Stomach (tissue), 9 donors: Measurements from ENCODE around the gene ASS1. TPM values are rescaled to one million over a fixed set of nuclear protein-coding genes. Genes with fewer than 3 reads are reported as not detected.

Experiments
- DNase-seq, 2 donors: peaks; one replicate each; pipeline versions ENCODE4 v3.0.0 to v3.0.0-alpha.2; 2013 to 2019
- H3K27ac ChIP-seq, 5 donors: fragments of 200-600 bp in 4 of 5; sonication (generic) in 4 of 5; one replicate each; pipeline ENCODE4 v1.5.1; 2013 to 2019; ENCODE audit warnings: mild to moderate bottlenecking in 1 of 5, moderate library complexity in 1 of 5
- H3K27me3 ChIP-seq, 3 donors: fragments of 200-600 bp; sonication (generic); one replicate each; pipeline ENCODE4 v1.5.1; 2017 to 2019; ENCODE audit warnings: mixed run types in 1 of 3
- H3K36me3 ChIP-seq, 4 donors: fragments of 200-600 bp; sonication (generic); 1 replicate in 3 of 4; 2 replicates in 1 of 4; pipeline ENCODE4 v1.5.1; 2016 to 2019
- H3K4me1 ChIP-seq, 4 donors: fragments of 200-600 bp; sonication (generic); one replicate each; pipeline ENCODE4 v1.5.1; 2016 to 2019
- H3K4me3 ChIP-seq, 4 donors: fragments of 200-600 bp; sonication (generic) in 3 of 4; one replicate each; pipeline ENCODE4 v1.5.1; 2016 to 2019; ENCODE audit warnings: mild to moderate bottlenecking in 1 of 4
- H3K9me3 ChIP-seq, 4 donors: fragments of 200-600 bp; sonication (generic); one replicate each; pipeline ENCODE4 v1.5.1; 2016 to 2019
- CTCF ChIP-seq, 7 experiments: fragments of 450-650 bp in 4 of 7; fragments of 200-600 bp in 3 of 7; sonication (generic) in 3 of 7; IDR thresholded peaks; one replicate each; pipeline ENCODE4 v1.5.1; 2016 to 2019; ENCODE audit warnings: antibody characterized with exemption in 7 of 7, control low read depth in 2 of 7, mild to moderate bottlenecking in 1 of 7
- EP300 ChIP-seq: sonication (generic); formaldehyde crosslinking; IDR thresholded peaks from one replicate; pipeline ENCODE4 v1.6.1; 2017; ENCODE audit warnings: antibody characterized with exemption
- POLR2A ChIP-seq, 4 donors: fragments of 450-650 bp; IDR thresholded peaks; one replicate each; pipeline ENCODE4 v1.6.1; 2016; ENCODE audit warnings: antibody characterized with exemption in 4 of 4, control low read depth in 2 of 4, mild to moderate bottlenecking in 1 of 4, moderate library complexity in 1 of 4
- POLR2AphosphoS5 ChIP-seq, 3 donors: sonication (generic); formaldehyde crosslinking; IDR thresholded peaks; one replicate each; pipeline ENCODE4 v1.6.1; 2016; ENCODE audit warnings: antibody characterized with exemption in 3 of 3
- WGBS, 5 donors: extraction: QIAGEN DNeasy Blood & Tissue Kit in 3 of 5; methylation state at CpG; one replicate each; pipeline versions ENCODE4 v1.1.5 to v1.1.7; 2013 to 2018; 5-methylcytosine and 5-hydroxymethylcytosine counted together
- intact Hi-C: fragments of 100-400 bp; cut with DNase I; formaldehyde crosslinking; loops from one replicate; pipeline ENCODE4 v1.15.1; 2023; ENCODE audit warnings: low total_unique reads
- polyA plus RNA-seq, 3 donors: library from polyadenylated mRNA; stranded (reverse); fragments of 200-250 nt; gene quantifications; one replicate each; pipeline ENCODE4 v1.2.3, GENCODE V29; 2013
- total RNA-seq, 5 donors: library from RNA; depleted of rRNA; stranded (reverse); fragments of >200 nt; gene quantifications; one replicate each; pipeline versions ENCODE4 v1.1.0 to v1.2.3, GENCODE V29; 2014 to 2016
- donor health status: healthy with polysubstance abuse.
- donor health status: Bipolar disorder and iron deficiency.
- donor health status: healthy.

Gene ASS1
- total and polyA plus RNA-seq, 8 donors, result 9.8 to 147 (median 60.1) TPM

GRCh38 chr9:130426883-130427282, 17.9 kb upstream of the ASS1 start:
- 63 to 83% (median 76%) methylated on average over 9 to 10 of the region's 10 CpGs for WGBS, 5 donors
- peak in 1 of 2 donors; percentile 32 for DNase-seq
- Histone ChIP-seq H3K4me3 (no peak overlapping the region), H3K27ac (no peak overlapping the region), H3K9me3 (peaks cover 0 to 19% (median 13%) of the 10 kb centered on the region in 4 donors), H3K36me3 (no peaks in the 10 kb centered on the region), H3K27me3 (peaks cover 0 to 23% (median 0%) of the 10 kb centered on the region in 3 donors), H3K4me1 (peaks cover 0 to 10% (median 0%) of the 10 kb centered on the region in 4 donors)
- TF ChIP-seq EP300, result no peak
- no peak for TF ChIP-seq POLR2AphosphoS5 (IDR thresholded peaks at IDR 0.05)
- TF ChIP-seq POLR2A (IDR thresholded peaks at IDR 0.05), result no peak
- TF ChIP-seq CTCF (IDR thresholded peaks at IDR 0.05), result no peak
- intact Hi-C loops, result no loop called here

GRCh38 chr9:130427326-130427725, 17.4 kb upstream of the ASS1 start:
- no peak for DNase-seq
- no peaks in the 10 kb centered on the region for H3K36me3 ChIP-seq
- H3K27ac ChIP-seq, result no peak overlapping the region
- TF ChIP-seq POLR2A (IDR thresholded peaks at IDR 0.05) (no peak), CTCF (IDR thresholded peaks at IDR 0.05) (no peak), POLR2AphosphoS5 (IDR thresholded peaks at IDR 0.05) (no peak), EP300 (no peak)
- intact Hi-C loops, result no loop called here
- no peak overlapping the region for H3K4me3 ChIP-seq
- peaks cover 0 to 19% (median 13%) of the 10 kb centered on the region in 4 donors for H3K9me3 ChIP-seq
- peaks cover 0 to 28% (median 2%) of the 10 kb centered on the region in 3 donors for H3K27me3 ChIP-seq
- WGBS, 5 donors, result 82 to 94% (median 88%) methylated on average over 8 to 12 of the region's 12 CpGs
- H3K4me1 ChIP-seq, result peaks cover 0 to 10% (median 0%) of the 10 kb centered on the region in 4 donors

- Histone ChIP-seq H3K27me3 (peaks cover 0 to 36% (median 11%) of the 10 kb centered on the region in 3 donors), H3K4me3 (no peak overlapping the region), H3K9me3 (peaks cover 0 to 19% (median 13%) of the 10 kb centered on the region in 4 donors), H3K4me1 (peaks cover 0 to 12% (median 3%) of the 10 kb centered on the region in 4 donors), H3K27ac (no peak overlapping the region), H3K36me3 (no peaks in the 10 kb centered on the region)
- DNase-seq, result no peak
- intact Hi-C loops, result no loop called here
- 82 to 92% (median 90%) methylated on average over 12 to 20 of the region's 20 CpGs for WGBS, 5 donors
- TF ChIP-seq CTCF (IDR thresholded peaks at IDR 0.05) (no peak), EP300 (no peak), POLR2AphosphoS5 (IDR thresholded peaks at IDR 0.05) (no peak), POLR2A (IDR thresholded peaks at IDR 0.05) (no peak)
Measured at GRCh38 chr9:130428086-130428665, 16.6 kb upstream of the ASS1 start.

- Histone ChIP-seq H3K36me3 (no peaks in the 10 kb centered on the region), H3K4me1 (peaks cover 5 to 14% (median 10%) of the 10 kb centered on the region in 4 donors), H3K4me3 (no peak overlapping the region), H3K27ac (no peak overlapping the region), H3K27me3 (peaks cover 0 to 48% (median 19%) of the 10 kb centered on the region in 3 donors), H3K9me3 (peaks cover 0 to 19% (median 13%) of the 10 kb centered on the region in 4 donors)
- DNase-seq, result no peak
- TF ChIP-seq EP300, result no peak
- WGBS, 5 donors, result 83 to 92% (median 88%) methylated on average over 1 to 13 of the region's 13 CpGs
- intact Hi-C loops, result no loop called here
Measured at GRCh38 chr9:130429381-130429780, 15.4 kb upstream of the ASS1 start.

GRCh38 chr9:130429831-130430230, 14.9 kb upstream of the ASS1 start:
- 85 to 98% (median 87%) methylated on average over 6 of the region's 6 CpGs for WGBS, 5 donors

More at GRCh38 chr9:130429831-130430230, 14.9 kb upstream of the ASS1 start:
- intact Hi-C loops, result no loop called here
- Histone ChIP-seq H3K9me3 (peaks cover 0 to 19% (median 13%) of the 10 kb centered on the region in 4 donors), H3K36me3 (no peaks in the 10 kb centered on the region), H3K27me3 (peaks cover 0 to 53% (median 19%) of the 10 kb centered on the region in 3 donors), H3K4me3 (no peak overlapping the region), H3K27ac (no peak overlapping the region), H3K4me1 (peaks cover 5 to 14% (median 10%) of the 10 kb centered on the region in 4 donors)
- no peak for DNase-seq
- TF ChIP-seq POLR2AphosphoS5 (IDR thresholded peaks at IDR 0.05) (no peak), POLR2A (IDR thresholded peaks at IDR 0.05) (no peak), CTCF (IDR thresholded peaks at IDR 0.05) (no peak), EP300 (no peak)
